Gastroesophageal sphincter (tissue), 3 donors: Measurements from ENCODE around the gene KRT35.

Experiments used
- CTCF ChIP-seq, 4 experiments: fragments of 200-600 bp in 2 of 4; fragments of 450-650 bp in 2 of 4; sonication (generic) in 1 of 4; IDR thresholded peaks; one replicate each; pipeline ENCODE4 v1.5.1; 2017 to 2019; ENCODE audit warnings: antibody characterized with exemption in 4 of 4, mild to moderate bottlenecking in 2 of 4, moderate library complexity in 2 of 4
- EP300 ChIP-seq: sonication (generic); formaldehyde crosslinking; IDR thresholded peaks from one replicate; pipeline ENCODE4 v1.6.1; 2017; ENCODE audit warnings: antibody characterized with exemption, mild to moderate bottlenecking
- POLR2A ChIP-seq, 2 donors: fragments of 450-650 bp; IDR thresholded peaks; one replicate each; pipeline ENCODE4 v1.6.1; 2017; ENCODE audit warnings: antibody characterized with exemption in 2 of 2, mild to moderate bottlenecking in 2 of 2, moderate library complexity in 1 of 2
- POLR2AphosphoS5 ChIP-seq: sonication (generic); formaldehyde crosslinking; IDR thresholded peaks from one replicate; pipeline ENCODE4 v1.6.1; 2017; ENCODE audit warnings: antibody characterized with exemption

DNA sequence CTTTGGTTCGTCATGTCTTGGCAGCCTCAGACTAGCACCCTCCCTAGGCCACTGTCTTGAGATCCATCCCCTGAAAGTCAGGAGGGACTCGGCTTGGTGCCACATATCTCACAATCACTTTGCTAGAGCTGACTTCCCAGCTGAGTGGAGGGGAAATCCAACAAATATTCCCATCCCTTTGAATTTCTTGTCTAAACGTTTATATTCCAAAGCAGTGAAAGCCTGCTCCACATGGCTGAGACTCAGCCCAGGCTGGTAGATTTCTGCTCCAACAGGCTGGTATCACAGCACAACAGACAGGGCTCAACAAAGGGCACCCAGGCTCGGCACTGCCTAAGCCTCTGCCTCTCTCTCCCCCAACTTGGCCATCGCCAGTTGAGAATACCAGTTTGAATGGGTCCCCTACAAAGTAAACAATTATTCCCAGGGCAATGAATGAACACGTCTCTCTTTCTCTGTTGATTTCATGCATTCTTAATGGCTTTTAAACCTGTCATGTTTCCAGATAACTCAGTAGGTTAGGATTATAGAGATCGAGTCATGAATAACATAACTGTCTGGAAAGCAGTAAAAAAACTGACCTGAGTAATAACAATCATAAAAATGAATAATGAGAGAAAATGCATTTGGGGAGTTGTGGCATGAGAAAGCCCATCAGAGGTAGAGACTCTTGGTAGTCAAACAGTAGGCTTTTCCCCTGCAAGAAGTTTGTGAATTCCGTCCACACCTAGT, 23.5 kb upstream of the KRT35 start:
- TF ChIP-seq CTCF (IDR thresholded peaks at IDR 0.05), result no peak
- TF ChIP-seq POLR2A (IDR thresholded peaks at IDR 0.05), result no peak
- no peak for TF ChIP-seq EP300
- TF ChIP-seq POLR2AphosphoS5, result no peak
